Caco-2 (cell line): Measurements from ENCODE around the gene CXCL12. TPM values are rescaled to one million over a fixed set of nuclear protein-coding genes. Genes with fewer than 3 reads are reported as not detected.

Experiments
- BruUV-seq: library from RNA; stranded (reverse); fragments of 400-500 nt; replicated peaks from 2 replicates; lab custom pipeline; 2021; lab: Mats Ljungman, UMichigan
- CTCF ChIA-PET: fragments of 300-600 bp; sonication (Branson Sonifier 250); formaldehyde crosslinking; loops from one replicate; lab custom pipeline; 2022; ENCODE audit warnings: antibody characterized with exemption; lab: Charles Lee
- POLR2A ChIA-PET: fragments of 300-600 bp; sonication (Branson Sonifier 250); formaldehyde crosslinking; loops from one replicate; lab custom pipeline; 2022; ENCODE audit warnings: antibody characterized with exemption; lab: Charles Lee
- DNase-seq, 2 experiments: peaks; one replicate each; pipeline versions ENCODE4 v3.0.0 to v3.0.0-alpha.2; 2020 to 2022
- H3K27me3 ChIP-seq: replicated peaks from 2 replicates; pipeline ENCODE4 v1.6.0; 2011; ENCODE audit warnings: low read length; ENCODE audit not compliant: control insufficient read depth, insufficient read depth
- H3K36me3 ChIP-seq: 2 replicates; pipeline ENCODE4 v1.5.1; 2011; ENCODE audit warnings: low read length; ENCODE audit not compliant: control insufficient read depth, insufficient read depth
- H3K4me1 ChIP-seq: fragments of 250-450 bp; sonication (Bioruptor Pico); 2 replicates; pipeline ENCODE4 v1.5.1; 2020; ENCODE audit warnings: mild to moderate bottlenecking
- H3K4me3 ChIP-seq: 2 replicates; pipeline ENCODE4 v1.5.1; 2011; ENCODE audit warnings: low read depth, mild to moderate bottlenecking, control low read depth, low read length
- H3K9me3 ChIP-seq: fragments of 250-450 bp; sonication (Bioruptor Pico); 2 replicates; pipeline ENCODE4 v1.5.1; 2020; ENCODE audit warnings: mild to moderate bottlenecking, moderate library complexity
- H3K27ac Mint-ChIP-seq: one replicate; pipeline ENCODE4 v1.8.0; 2022; ENCODE audit warnings: mixed read lengths; ENCODE audit not compliant: unreplicated experiment
- H3K27me3 Mint-ChIP-seq: one replicate; pipeline ENCODE4 v1.8.0; 2022; ENCODE audit warnings: mixed read lengths; ENCODE audit not compliant: insufficient read depth, unreplicated experiment
- H3K36me3 Mint-ChIP-seq: one replicate; pipeline ENCODE4 v1.8.0; 2022; ENCODE audit warnings: mild to moderate bottlenecking, mixed read lengths; ENCODE audit not compliant: insufficient read depth, unreplicated experiment
- H3K4me1 Mint-ChIP-seq: one replicate; pipeline ENCODE4 v1.8.0; 2022; ENCODE audit warnings: low read depth, mixed read lengths; ENCODE audit not compliant: unreplicated experiment
- H3K4me3 Mint-ChIP-seq: one replicate; pipeline ENCODE4 v1.8.0; 2022; ENCODE audit warnings: mild to moderate bottlenecking, moderate library complexity, mixed read lengths; ENCODE audit not compliant: unreplicated experiment
- H3K9me3 Mint-ChIP-seq: one replicate; pipeline ENCODE4 v1.8.0; 2022; ENCODE audit warnings: mixed read lengths; ENCODE audit not compliant: unreplicated experiment
- CTCF ChIP-seq, 2 experiments: fragments of 200-600 bp in 1 of 2; IDR thresholded peaks; 1 replicate in 1 of 2; 2 replicates in 1 of 2; pipeline versions ENCODE4 v1.5.1 to v1.8.0; 2011 to 2022; ENCODE audit warnings: antibody characterized with exemption in 1 of 2, control low read depth in 1 of 2, inconsistent platforms in 1 of 2, low read depth in 1 of 2, low read length in 1 of 2, mild to moderate bottlenecking in 1 of 2, moderate library complexity in 1 of 2; ENCODE audit not compliant: insufficient read depth in 1 of 2, severe bottlenecking in 1 of 2, unreplicated experiment in 1 of 2
- intact Hi-C: fragments of 100-400 bp; cut with micrococcal nuclease; formaldehyde crosslinking; loops from one replicate; pipeline ENCODE4 v1.10.0; 2022; ENCODE audit not compliant: unreplicated experiment
- total RNA-seq: library from RNA; stranded (reverse); gene quantifications from 2 replicates; pipeline ENCODE4 v1.2.3, GENCODE V29; 2022

Gene CXCL12
- total RNA-seq, 1 experiment from 2014 or later: 0.27 TPM

DNA sequence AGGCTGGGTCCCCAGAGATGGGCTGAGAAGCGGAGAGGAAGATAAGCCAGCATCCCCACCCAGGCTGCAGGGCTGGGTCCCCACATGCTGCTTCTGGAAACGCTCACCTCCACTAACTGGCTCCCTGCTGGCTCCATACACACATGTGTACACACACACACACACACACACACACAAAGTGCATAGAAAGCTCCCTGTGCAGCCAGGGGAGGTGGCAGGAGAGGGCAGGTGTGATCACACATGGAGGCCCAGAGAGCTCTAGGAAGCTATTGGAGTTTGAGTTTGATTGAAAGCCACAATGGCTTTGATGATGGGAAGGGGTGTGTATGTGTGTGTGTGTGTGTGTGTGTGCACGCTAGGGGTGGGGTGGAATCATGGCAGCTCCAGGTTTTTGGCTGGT is 29.3 kb downstream of the CXCL12 start:
- no peak overlapping the region for H3K4me3 Mint-ChIP-seq
- TF ChIP-seq CTCF (IDR thresholded peaks at IDR 0.05; ENCODE audit: insufficient read depth in 1 of 2, low read depth in 1 of 2, low read length in 1 of 2, severe bottlenecking in 1 of 2, unreplicated experiment in 1 of 2): no peak
- H3K9me3 Mint-ChIP-seq: no peaks in the 10 kb centered on the region
- DNase-seq: no peak
- ChIA-PET POLR2A (no interaction called here), CTCF (interaction anchor here (0.7 kb wide), 1 partner anchor 569 kb away, joined by 5 read pairs; no protein-coding TSS in a partner anchor)
- intact Hi-C loops: no loop called here
- H3K27me3 ChIP-seq: no peaks in the 10 kb centered on the region
- H3K27ac Mint-ChIP-seq: no peak overlapping the region
- H3K36me3 Mint-ChIP-seq: no peaks in the 10 kb centered on the region
- no peaks in the 10 kb centered on the region for H3K4me1 Mint-ChIP-seq
- no peak overlapping the region for H3K4me3 ChIP-seq
- no peaks in the 10 kb centered on the region for H3K9me3 ChIP-seq
- H3K4me1 ChIP-seq: no peaks in the 10 kb centered on the region
- no peaks in the 10 kb centered on the region for H3K36me3 ChIP-seq
- BruUV-seq: no TSS peak
- peaks cover 20% of the 10 kb centered on the region for H3K27me3 Mint-ChIP-seq

- Histone ChIP-seq H3K27me3 (no peaks in the 10 kb centered on the region), H3K4me1 (no peaks in the 10 kb centered on the region), H3K9me3 (no peaks in the 10 kb centered on the region), H3K36me3 (no peaks in the 10 kb centered on the region), H3K4me3 (no peak overlapping the region)
- Mint-ChIP-seq H3K27me3 (peaks cover 20% of the 10 kb centered on the region), H3K4me3 (no peak overlapping the region), H3K4me1 (no peaks in the 10 kb centered on the region), H3K36me3 (no peaks in the 10 kb centered on the region), H3K27ac (no peak overlapping the region), H3K9me3 (no peaks in the 10 kb centered on the region)
- no TSS peak for BruUV-seq
- no peak for DNase-seq
- POLR2A ChIA-PET: no interaction called here
- intact Hi-C loops: no loop called here
- CTCF ChIA-PET: no interaction called here
- no peak for TF ChIP-seq CTCF (IDR thresholded peaks at IDR 0.05; ENCODE audit: insufficient read depth in 1 of 2, low read depth in 1 of 2, low read length in 1 of 2, severe bottlenecking in 1 of 2, unreplicated experiment in 1 of 2)
Observed at GRCh38 chr10:44354771-44355170, 30.1 kb downstream of the CXCL12 start.

GRCh38 chr10:44353721-44354120 is 31.2 kb downstream of the CXCL12 start:
- no peaks in the 10 kb centered on the region for H3K9me3 Mint-ChIP-seq
- POLR2A ChIA-PET: no interaction called here
- H3K4me3 Mint-ChIP-seq: no peak overlapping the region
- Histone ChIP-seq H3K27me3 (no peaks in the 10 kb centered on the region), H3K4me1 (no peaks in the 10 kb centered on the region), H3K4me3 (no peak overlapping the region), H3K9me3 (no peaks in the 10 kb centered on the region), H3K36me3 (no peaks in the 10 kb centered on the region)
- CTCF ChIA-PET: no interaction called here
- H3K27me3 Mint-ChIP-seq: peaks cover 17% of the 10 kb centered on the region
- intact Hi-C loops: no loop called here
- DNase-seq: no peak
- BruUV-seq: no TSS peak
- no peaks in the 10 kb centered on the region for H3K36me3 Mint-ChIP-seq
- no peak for TF ChIP-seq CTCF (IDR thresholded peaks at IDR 0.05; ENCODE audit: insufficient read depth in 1 of 2, low read depth in 1 of 2, low read length in 1 of 2, severe bottlenecking in 1 of 2, unreplicated experiment in 1 of 2)
- no peak overlapping the region for H3K27ac Mint-ChIP-seq
- H3K4me1 Mint-ChIP-seq: no peaks in the 10 kb centered on the region
